HG03575 (cell line): ENCODE results near the gene PLD3.

Experiments
- ATAC-seq: cut with Tn5 transposase; IDR thresholded peaks from one replicate; pipeline ENCODE4 v1.9.1; 2021; ENCODE audit not compliant: unreplicated experiment, insufficient number of reproducible peaks, low FRiP score; ENCODE audit errors: extremely low read depth

The PLD3 gene

GRCh38 chr19:40379446-40380198 is 31.1 kb downstream of the PLD3 start:
- ATAC-seq, result no peak

GRCh38 chr19:40380199-40381037 is 31.9 kb downstream of the PLD3 start:
- ATAC-seq, result no peak

DNA sequence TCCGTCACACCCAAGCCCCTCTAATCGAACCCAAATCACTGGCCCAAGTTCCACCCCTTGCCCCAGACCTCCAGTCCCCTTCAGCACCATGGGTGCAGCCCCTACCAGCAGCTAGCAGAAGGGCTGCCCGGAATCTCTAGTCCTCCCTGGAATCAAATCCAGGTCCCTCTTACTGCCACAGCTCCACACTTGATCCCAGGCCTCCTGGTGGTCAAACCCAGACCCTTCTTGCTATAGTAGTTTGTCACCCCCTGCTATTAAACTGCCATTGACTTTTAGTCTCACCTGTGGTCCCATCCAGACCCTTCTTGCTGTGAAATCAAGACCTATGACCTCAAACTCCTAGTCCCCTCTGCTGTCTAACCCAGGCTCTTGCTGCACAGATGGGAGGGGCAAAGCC is 32.8 kb downstream of the PLD3 start:
- ATAC-seq, result no peak

DNA sequence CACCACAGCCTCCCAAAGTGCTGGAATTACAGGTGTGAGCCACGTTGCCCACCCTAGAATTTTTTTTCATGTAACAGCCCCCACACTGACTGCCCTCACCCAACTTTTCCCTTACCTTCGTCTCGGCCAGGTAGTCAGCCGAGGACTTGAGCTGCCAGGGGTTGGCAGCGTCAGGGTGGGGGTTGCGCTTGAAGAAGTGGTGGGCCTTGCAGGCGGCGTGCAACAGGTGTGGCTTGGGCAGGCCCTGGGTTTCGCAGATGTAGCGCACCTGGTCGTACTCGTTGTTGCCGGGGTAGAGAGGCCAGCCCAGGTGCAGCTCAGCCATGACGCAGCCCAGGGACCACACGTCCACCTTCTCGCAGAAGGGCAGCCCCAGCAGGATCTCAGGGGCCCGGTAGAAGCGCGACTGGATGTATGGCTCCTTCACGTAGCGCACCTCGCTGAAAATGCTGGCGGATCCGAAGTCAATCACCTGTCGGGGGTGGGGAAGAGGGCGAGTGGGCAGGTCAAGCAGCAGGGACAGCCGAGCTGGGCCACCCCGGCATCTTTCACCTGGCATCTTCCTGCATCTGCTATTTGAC is 35.3 kb downstream of the PLD3 start:
- no peak for ATAC-seq

GRCh38 chr19:40387155-40387554 is 38.7 kb downstream of the PLD3 start:
- no peak for ATAC-seq

GRCh38 chr19:40388481-40388880 is 40.0 kb downstream of the PLD3 start:
- no peak for ATAC-seq

GRCh38 chr19:40389404-40390083 is 41.0 kb downstream of the PLD3 start:
- no peak for ATAC-seq

DNA sequence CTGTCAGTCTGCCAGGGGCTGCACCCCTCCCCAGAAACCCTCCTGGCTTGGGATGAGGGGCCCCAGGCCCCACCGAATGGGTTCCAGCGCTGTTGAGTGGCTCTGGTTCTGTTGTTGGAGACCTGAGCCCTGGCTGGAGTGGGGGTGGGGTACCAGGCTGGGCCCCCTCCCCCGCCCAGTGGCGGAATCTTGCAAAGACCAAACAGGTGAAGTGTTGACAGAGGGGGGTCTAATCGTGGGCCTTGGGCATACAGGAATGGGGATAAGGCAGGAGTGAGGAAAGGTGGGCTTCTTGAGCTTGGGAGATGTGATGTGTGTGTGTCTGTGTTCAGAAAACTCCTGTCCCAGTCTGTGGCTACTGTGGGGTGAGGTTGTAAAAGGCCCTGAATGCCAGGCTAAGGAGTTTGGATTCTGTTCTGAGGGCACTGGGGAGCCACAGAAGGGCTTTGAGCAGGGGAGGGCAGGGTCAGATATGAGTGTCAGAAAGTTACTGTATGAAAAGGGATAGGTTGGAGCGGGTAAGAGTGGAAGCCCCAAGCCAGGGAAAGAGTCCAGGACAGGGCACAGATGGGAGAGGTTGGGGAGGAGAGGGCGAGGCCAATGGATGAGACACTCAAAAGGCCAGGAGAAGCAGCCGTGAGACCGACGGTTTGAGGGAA is 41.7 kb downstream of the PLD3 start, which contains the start of gene HIPK4:
HIPK4 (minus strand) TSS at position 98 of the 659 bp plus-strand sequence. CDS start 279 bp downstream, outside the sequence.
- no peak for ATAC-seq

DNA sequence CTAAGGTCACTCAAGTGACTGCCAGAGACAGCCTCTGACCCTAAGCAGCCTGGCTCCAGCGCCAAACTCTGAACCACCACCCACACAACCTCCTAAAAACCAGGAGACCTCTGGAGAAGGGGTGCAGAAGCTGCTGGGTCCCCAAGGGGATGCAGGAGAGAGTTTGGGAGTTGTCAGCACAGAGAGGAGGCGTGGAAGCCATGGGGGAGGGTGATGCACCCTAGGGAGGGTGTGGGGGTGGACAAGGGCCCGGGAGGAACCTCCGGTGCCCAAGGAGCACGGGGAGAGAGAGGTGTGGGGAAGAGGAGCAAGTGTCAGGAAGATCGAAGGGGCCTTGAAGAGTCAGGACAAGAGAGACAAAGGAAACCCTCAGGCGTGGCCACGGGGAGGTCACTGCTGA is 43.6 kb downstream of the PLD3 start:
- no peak for ATAC-seq

- no peak for ATAC-seq
These were observed 44.5 kb downstream of the PLD3 start for GRCh38 chr19:40392894-40393517.

- no peak for ATAC-seq
These were observed 45.7 kb downstream of the PLD3 start for GRCh38 chr19:40393894-40394815.

DNA sequence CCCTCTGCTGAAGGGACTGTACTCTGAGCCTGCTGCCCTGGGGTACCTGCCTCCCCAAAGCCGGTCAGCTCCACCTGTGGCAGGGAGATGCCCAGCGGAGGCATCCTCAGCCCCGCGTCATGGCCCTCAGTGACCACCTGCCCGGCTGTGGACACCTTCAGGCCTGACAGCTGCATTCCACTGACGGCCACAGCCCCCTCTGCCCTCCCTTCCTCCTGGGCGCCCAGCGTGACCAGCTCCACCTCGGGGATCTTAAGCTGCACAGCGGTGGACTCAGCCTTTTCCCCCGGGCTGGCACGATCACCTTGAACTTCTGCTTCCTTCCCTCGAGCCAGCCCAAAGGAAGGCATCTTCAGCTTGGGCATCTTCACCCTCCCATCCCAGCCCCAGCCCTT is 46.3 kb downstream of the PLD3 start:
- no peak for ATAC-seq

- ATAC-seq, result no peak
These were observed 47.5 kb downstream of the PLD3 start for GRCh38 chr19:40395956-40396355.

DNA sequence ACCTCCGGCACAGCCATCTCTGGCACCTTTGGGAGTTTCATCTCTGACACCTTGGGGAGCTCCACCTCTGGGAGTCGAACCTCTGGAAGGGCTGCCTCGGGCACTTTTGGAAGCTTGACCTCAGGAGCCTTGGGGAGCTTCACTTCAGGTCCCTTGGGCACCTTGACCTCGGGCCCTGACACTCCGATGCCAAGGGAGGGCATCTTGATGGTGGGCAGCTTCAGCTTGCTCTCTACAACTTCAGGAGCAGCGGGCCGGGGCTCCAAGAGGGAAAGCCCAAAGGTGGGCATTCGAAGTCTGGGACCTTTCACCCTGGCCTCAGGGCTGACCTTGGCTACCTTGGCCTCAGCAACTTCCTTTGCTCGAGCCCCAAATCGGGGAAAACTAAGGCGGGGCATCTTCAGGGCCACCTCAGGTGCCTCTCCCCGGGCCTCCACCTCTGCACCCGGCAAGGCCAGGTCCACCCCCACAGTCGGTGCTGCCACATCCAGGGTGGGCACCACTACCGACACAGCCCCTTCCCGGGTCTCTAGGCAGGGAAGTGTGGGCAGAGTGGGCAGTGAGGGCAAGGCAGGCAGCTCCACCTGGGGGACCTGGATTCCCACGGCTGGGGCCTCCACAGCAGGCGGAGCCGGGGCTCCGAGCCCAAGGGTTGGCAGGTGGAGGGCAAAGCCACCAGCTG is 48.5 kb downstream of the PLD3 start:
- ATAC-seq, result no peak

DNA sequence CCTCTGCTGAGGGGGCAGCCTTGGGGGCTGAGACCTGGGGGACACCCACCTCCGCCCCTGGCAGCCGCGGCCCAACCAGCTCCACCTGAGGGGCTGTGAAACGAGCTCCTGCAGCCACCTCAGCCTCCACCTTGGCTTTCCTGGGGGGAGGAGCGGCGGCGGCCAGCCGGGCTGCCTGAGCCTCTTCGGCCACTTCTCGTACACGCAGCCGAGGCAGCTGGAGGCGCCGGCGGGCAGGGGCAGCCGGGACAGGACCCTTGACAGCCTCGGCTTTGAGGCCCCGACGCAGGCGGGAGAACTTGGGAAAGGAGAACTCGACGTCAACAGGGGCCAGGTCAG is 49.0 kb downstream of the PLD3 start:
- no peak for ATAC-seq

- ATAC-seq, result no peak
These were observed 50.1 kb downstream of the PLD3 start for GRCh38 chr19:40398417-40399131.
